Bronchial epithelial cell (primary cell): Measurements from ENCODE around the gene MC3R. TPM values are rescaled to one million over a fixed set of nuclear protein-coding genes. Genes with fewer than 3 reads are reported as not detected.

Experiments
- DNase-seq: peaks from one replicate; pipeline ENCODE4 v3.0.0-alpha.2; 2010; ENCODE audit warnings: low read depth
- FAIRE-seq: peaks from 2 replicates; lab custom pipeline; 2011; peaks lifted over from hg19 to GRCh38; lab: Jason Lieb, UNC
- H3K27me3 ChIP-seq: 2 replicates; pipeline ENCODE4 v1.5.1; 2011; ENCODE audit warnings: low read length; ENCODE audit not compliant: control insufficient read depth, insufficient read depth
- H3K36me3 ChIP-seq: 2 replicates; pipeline ENCODE4 v1.5.1; 2011; ENCODE audit warnings: low read length; ENCODE audit not compliant: control insufficient read depth, insufficient read depth
- H3K4me3 ChIP-seq: 2 replicates; pipeline ENCODE4 v1.5.1; 2011; ENCODE audit warnings: mild to moderate bottlenecking, low read depth, low read length, control low read depth
- total RNA-seq: library from RNA; depleted of rRNA; stranded (reverse); fragments of >200 nt; gene quantifications from 2 replicates; pipeline ENCODE4 v1.2.1, GENCODE V29; 2014
- TF ChIP-seq, protein P1 (sequence below): IDR thresholded peaks from 2 replicates; pipeline ENCODE4 v1.5.1; 2011; ENCODE audit warnings: mild to moderate bottlenecking, moderate library complexity, low read length, control low read depth, inconsistent platforms; ENCODE audit not compliant: insufficient read depth, severe bottlenecking

The MC3R gene
- not detected in 2 replicates for total RNA-seq

DNA sequence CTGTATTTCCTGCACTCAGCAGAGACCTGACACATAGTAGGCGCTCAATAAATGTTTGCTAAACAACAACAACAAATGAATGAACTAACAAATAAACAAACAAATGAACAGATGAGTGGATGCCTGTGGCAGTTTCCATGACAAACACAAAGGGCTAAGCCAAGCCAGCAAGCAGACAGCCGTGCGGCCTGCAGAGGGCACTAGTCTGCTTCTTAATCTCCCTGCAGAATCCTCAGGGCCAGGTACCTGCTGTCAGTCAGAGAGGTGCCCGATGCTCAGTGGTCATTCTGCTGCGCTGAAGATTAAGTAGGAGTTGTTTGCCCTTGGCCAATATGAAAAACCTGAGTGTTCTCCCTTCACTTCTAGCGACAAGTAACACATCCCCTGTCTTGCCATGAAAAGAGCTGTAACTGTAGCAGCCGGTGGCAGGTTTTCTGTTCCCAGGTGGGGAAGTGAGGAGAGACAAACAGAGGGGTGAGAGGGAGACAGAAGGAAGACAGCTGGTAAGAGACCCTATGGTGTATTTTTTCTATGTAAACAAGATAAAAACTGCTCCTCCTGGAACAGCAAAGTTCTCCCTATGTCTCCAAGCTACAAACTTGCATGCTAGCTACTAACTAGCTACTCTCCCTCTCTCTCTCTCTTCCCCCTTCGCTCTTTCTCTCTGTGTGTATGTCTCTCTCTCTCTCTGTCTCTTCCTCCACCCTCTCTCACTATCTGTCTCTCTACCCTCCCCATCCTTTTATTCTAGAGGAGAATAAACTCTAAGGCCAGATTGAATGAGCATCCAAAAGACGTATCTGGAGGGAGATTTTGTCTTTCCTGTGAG, at the start of gene MC3R:
Gene MC3R (plus strand): TSS at position 779 of the 829 bp plus-strand sequence. CDS start 112 bp downstream, outside the sequence.
- DNase-seq (peak; percentile 44), FAIRE-seq (no peak)
- H3K4me3 ChIP-seq = no peak within 1 kb of the TSS
- no peaks in the 10 kb centered on the region for H3K36me3 ChIP-seq
- TF ChIP-seq, protein P1, sequence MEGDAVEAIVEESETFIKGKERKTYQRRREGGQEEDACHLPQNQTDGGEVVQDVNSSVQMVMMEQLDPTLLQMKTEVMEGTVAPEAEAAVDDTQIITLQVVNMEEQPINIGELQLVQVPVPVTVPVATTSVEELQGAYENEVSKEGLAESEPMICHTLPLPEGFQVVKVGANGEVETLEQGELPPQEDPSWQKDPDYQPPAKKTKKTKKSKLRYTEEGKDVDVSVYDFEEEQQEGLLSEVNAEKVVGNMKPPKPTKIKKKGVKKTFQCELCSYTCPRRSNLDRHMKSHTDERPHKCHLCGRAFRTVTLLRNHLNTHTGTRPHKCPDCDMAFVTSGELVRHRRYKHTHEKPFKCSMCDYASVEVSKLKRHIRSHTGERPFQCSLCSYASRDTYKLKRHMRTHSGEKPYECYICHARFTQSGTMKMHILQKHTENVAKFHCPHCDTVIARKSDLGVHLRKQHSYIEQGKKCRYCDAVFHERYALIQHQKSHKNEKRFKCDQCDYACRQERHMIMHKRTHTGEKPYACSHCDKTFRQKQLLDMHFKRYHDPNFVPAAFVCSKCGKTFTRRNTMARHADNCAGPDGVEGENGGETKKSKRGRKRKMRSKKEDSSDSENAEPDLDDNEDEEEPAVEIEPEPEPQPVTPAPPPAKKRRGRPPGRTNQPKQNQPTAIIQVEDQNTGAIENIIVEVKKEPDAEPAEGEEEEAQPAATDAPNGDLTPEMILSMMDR = peak; percentile 87
- H3K27me3 ChIP-seq = no peaks in the 10 kb centered on the region

DNA sequence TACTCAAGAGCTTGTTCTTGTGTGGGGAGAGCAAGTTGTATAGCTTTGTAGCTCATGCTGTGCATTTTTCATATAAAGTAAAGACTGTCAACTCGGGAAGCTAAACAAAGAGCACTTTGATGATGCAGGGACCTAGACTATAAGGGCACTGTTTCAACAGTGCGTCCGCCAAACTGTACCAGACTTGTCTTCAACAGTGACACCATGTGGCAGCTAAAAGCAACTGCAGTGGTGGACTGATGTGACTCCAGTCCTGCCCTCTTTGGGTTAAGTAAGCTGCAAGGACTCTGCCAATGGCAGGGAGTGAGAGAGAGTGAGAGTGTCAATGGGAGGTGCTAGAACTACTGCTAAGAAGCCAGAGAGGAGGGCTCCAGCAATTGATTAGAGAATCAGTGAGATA, 48.1 kb upstream of the MC3R start:
- TF ChIP-seq, protein P1 = peak; percentile 18
- no peak for DNase-seq
- FAIRE-seq = no peak
- Histone ChIP-seq H3K4me3 (no peak overlapping the region), H3K27me3 (no peaks in the 10 kb centered on the region), H3K36me3 (no peaks in the 10 kb centered on the region)

DNA sequence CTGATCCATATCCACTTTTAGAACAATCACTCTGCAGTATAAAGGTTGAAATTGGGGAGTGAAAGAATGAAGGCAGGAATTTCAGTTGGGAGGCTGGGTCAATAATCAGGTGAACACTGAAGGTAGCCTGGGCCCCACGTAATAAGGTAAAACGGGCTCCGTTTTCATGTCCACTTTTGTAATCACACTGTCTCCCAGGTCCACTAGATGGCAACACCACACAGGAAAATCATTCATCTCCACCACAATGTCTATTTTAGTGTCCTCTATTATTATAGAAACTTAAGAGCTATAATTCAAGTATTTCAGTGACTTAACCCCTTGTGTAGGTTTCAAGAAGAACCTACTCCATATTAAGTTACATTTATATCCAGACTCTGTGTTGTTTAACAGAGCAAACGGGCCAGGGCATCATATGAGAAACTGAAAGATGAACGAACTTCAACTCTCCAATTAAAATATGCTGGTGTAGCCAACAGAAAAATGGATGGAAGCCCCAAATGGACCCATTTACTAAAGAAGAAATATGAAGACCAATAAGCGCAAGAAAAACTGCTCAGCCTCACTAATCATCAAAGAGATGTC, 45.9 kb upstream of the MC3R start:
- Histone ChIP-seq H3K27me3 (no peaks in the 10 kb centered on the region), H3K36me3 (no peaks in the 10 kb centered on the region), H3K4me3 (no peak overlapping the region)
- DNase-seq = peak; percentile 13
- no peak for FAIRE-seq
- TF ChIP-seq, protein P1 = peak; percentile 41

DNA sequence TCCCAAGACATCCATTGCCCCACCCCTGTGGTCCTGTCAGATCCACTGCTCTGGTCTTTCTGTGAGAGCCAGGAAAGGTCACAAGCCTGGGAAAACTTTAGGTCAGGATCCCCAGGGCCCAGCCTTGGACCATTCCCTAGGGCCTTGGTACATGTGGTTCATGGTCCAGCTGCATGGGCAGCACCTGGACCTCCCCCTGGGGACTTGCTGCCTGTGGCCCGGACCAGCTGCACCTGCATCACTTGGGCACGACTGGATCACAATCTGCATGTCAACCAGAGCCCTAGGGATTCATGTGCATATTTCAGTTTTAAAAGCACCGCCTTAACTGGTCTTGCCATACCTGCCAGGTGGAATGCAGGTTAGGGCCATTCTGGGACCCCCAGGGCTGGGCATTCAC, 44.3 kb upstream of the MC3R start:
- no peaks in the 10 kb centered on the region for H3K36me3 ChIP-seq
- FAIRE-seq (no peak), DNase-seq (no peak)
- no peak overlapping the region for H3K4me3 ChIP-seq
- TF ChIP-seq, protein P1 = no peak
- no peaks in the 10 kb centered on the region for H3K27me3 ChIP-seq

DNA sequence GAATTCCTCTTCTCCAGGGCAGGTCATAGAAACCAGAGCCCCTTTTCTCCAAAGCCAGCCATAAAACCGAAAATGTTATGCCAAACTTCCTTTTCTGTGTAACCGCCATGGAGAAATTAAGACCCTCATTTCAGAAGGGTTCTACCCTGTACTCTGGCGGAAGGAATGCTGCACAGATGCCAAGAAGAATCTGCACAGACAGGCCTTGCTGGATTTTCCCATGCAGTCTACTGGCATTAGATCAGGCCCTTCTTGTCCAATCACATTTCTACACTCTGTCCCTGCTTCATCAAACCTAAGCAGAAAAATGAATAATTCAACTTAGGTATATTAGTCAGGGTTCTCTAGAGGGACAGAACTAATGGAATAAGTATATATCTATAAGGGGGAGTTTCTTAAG, 43.2 kb upstream of the MC3R start:
- Histone ChIP-seq H3K36me3 (no peaks in the 10 kb centered on the region), H3K4me3 (no peak overlapping the region), H3K27me3 (no peaks in the 10 kb centered on the region)
- TF ChIP-seq, protein P1 = no peak
- FAIRE-seq (no peak), DNase-seq (peak; percentile 33)
